GM10266 (cell line): Measurements from ENCODE around the gene TCERG1L.

Source experiments
- DNase-seq: peaks from one replicate; pipeline ENCODE4 v3.0.0; 2012; ENCODE audit errors: extremely low spot score
- CTCF ChIP-seq: IDR thresholded peaks from 2 replicates; pipeline ENCODE4 v1.5.1; 2012; ENCODE audit warnings: mild to moderate bottlenecking, low read depth; ENCODE audit not compliant: control insufficient read depth, insufficient read depth; ENCODE audit errors: missing control alignments

Gene TCERG1L

GRCh38 chr10:131310551-131311401, 745 bp downstream of the TCERG1L start:
- DNase-seq = no peak
- TF ChIP-seq CTCF = no peak

- TF ChIP-seq CTCF = no peak
- no peak for DNase-seq
Observed at GRCh38 chr10:131310142-131310541, 1.4 kb downstream of the TCERG1L start.

- DNase-seq = no peak
- no peak for TF ChIP-seq CTCF
Observed at GRCh38 chr10:131300508-131300907, 11.0 kb downstream of the TCERG1L start.

GRCh38 chr10:131290781-131291180, 20.7 kb downstream of the TCERG1L start:
- no peak for TF ChIP-seq CTCF
- DNase-seq = no peak

GRCh38 chr10:131288648-131289047, 22.9 kb downstream of the TCERG1L start:
- TF ChIP-seq CTCF = no peak
- no peak for DNase-seq

- no peak for TF ChIP-seq CTCF
- DNase-seq = no peak
Observed at GRCh38 chr10:131282961-131283360, 28.6 kb downstream of the TCERG1L start.

- DNase-seq = no peak
- no peak for TF ChIP-seq CTCF
Observed at GRCh38 chr10:131280101-131280500, 31.4 kb downstream of the TCERG1L start.
